Fibroblast of upper back skin (primary cell): ENCODE measurements around the gene PLPP7.
"Not testable (repeated sequence)": the region's sequence is repeated elsewhere in the genome, so short reads cannot be mapped to it uniquely, and the experiment has no call there.

Source experiments
- DNase-seq: peaks from one replicate; pipeline ENCODE4 v3.0.0-alpha.2; 2013

Gene PLPP7

GRCh38 chr9:131289301-131290035 is at the start of gene PLPP7:
PLPP7 (plus strand) TSS chr9:131289723; CDS start chr9:131289998, 275 bp downstream.
- peak; percentile 49 for DNase-seq

DNA sequence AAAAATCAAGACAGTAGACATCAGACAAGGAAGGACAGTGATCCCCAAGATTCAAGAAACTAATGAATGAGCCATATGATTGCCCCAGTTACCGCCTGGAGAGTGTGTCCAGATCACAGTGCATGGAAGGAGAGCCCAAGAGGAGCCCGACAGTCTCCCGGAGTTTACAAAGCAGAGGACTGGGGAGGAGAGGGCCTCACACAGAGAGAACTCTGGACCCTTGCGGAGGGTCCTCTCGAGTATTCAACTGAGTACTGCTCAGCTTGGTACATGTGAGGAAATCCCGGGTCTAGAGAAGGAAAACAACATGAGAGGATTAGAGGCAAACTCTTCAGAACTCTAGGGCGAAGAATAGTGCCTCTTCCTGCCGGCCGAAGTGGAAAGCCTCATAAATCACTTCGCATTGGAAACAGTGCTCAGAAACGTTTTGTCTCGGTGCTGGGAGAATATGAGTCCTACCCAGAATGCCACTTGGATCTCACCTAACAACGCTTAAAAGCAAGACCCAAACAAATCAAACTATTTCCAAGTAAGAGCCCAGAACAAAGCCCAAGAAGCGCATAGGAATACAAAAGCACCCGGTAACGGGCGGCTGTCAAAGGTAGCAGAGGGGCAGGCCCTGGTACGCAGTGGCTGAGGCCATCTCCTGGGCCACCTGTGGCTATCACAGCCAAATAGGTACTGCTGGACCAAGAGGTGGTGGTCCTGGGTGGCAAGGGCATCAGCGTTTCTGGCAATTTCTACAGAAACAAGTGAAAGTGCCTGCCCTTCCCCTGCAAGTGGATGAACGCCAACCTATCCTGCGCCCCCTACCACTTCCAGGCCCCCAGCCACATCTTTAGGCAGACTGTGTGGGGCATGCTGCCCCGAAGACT is 49.2 kb upstream of the PLPP7 start:
- DNase-seq = no peak

- not testable (repeated sequence) for DNase-seq
These were observed 45.2 kb upstream of the PLPP7 start for GRCh38 chr9:131244331-131244730.

DNA sequence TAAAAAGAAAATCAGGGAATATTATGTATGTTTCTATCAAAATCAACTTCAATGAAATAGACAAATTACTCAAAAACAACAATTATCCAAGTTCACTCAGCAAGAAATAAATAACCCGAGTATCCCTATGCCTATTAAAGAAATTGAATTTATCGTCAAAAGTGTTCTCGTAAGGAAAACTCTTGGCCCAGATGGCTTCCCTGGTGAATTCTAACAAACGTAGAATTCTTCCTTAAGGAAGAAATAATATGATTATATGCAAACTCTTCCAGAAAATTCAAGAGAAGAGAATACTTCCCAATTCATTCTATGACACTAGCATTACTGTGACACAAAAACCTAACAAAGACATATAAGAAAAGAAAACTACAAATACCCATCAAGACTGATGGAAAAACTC is 42.9 kb upstream of the PLPP7 start:
- no peak for DNase-seq

DNA sequence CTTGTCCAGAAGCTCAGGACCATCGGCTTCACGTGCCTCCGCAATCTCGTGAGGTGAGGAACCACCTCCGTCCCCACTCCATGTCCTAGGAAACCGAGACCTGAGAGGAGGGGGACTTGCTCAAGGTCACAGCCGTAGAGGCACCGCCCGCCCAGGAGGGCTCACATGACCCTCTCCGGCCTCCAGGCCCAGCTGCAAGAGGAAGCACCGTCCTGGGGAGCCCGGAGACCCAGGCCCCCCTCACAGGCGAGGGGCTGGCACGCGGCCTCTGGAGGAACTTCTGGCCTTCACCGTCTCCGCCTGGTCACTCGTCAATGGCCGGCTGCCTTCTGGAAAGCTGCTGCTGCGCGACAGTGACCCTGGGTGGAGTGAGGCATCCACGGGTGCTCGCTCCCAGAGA is 37.4 kb upstream of the PLPP7 start:
- DNase-seq = no peak

DNA sequence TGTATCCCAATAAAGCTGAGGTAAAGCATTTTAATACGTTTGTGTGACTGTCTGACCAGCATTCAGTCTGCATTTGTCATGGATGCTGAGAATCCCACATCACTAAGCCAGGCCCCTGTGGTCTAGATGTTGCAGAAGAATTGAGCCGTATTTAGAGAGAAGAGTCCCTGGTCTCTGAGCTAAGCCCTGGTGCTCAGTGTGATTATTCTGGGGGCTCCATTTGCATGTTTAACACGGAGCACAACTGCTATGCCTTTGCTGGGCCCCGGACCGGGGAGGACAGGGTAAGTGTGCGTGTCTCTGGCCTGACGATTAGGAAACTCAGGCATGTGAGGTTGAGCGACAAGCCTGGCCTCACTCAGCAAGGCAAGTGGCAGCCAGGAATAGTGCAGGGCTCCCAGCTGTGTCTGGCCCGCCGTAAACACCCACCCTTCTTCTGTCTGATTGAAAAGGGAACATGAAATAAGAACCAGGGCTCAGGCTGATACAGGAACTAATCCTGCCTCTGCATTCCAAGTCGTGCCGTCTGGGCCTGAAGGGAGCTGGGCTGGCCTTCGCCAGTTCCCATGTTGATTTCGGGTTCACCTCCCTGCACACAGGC is 35.5 kb upstream of the PLPP7 start:
- peak; percentile 77 for DNase-seq

DNA sequence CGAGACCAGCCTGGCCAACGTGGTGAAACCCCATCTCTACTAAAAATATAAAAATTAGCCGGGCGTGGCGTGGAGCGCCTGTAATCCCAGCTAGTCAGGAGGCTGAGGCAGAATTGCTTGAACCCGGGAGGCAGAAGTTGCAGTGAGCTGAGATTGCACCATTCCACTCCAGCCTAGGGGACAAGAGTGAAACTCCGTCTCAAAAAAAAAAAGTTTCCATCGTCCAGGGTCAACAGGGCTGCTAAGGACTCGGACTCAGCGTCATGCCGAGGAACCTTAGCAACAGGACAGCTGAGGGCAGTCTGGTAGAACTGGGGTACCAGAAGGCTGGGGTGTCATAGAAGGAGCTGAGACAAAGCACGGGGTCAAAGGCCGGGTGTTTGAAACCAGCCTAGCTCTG is 34.9 kb upstream of the PLPP7 start:
- no peak for DNase-seq

DNA sequence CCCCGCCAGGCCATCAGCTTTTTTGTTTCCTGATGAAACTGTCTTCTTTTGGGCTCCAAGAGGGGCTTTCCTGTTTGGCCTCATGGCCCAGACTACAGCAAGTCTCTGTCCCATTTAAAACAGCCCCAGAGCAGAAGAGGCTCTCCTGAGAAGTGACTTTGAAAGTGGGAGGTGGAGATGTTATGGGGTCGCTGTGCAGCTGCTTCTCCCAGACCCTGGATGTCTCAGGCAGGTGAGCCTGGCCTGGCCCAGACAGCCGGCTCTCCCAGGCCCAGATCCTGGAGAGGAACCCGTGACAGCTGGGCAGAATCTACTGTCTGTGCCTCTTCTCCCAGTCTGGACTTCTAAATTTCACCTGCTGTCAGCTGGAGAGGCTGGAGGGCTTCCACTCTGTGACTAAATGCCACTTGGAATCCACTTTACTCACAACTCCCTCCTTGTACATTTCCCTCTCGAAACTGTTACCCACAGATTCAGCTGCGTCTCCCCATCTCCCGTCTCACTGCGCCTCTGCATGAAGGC is 33.8 kb upstream of the PLPP7 start:
- DNase-seq = no peak

DNA sequence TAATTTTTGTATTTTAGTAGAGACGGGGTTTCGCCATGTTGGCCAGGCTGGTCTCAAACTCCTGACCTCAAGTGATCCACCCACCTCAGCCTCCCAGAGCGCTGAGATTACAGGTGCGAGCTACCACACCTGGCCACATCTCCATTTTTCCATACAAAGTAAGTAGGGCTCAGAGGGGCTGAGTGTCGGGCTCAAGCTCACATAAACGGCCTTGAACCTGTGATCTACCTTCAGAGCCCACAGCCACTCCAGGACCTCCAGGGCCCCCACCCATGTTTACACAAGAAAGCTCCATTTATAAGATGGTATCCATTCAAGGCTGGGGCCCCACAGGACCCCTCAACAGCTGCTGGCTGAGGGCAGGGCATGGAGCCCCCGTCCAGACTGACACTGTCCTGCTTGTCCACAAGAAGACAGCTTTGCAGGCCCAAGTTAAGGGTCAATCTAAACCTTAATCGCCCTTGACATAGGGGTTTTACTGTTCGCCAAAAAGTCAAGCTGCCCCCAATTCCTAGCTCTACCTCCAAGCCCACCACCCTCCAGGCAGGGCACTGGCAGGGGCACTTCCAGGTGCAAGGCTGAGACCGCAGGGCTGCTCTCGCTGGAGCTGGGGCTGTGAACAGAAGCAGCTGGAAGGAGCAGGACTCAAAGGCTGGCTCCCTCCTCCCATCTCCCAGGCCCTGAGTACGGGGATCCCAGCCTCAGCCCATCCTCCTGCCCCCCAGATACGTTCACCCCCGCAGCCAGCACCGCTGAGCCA is 32.1 kb upstream of the PLPP7 start:
- no peak for DNase-seq

DNA sequence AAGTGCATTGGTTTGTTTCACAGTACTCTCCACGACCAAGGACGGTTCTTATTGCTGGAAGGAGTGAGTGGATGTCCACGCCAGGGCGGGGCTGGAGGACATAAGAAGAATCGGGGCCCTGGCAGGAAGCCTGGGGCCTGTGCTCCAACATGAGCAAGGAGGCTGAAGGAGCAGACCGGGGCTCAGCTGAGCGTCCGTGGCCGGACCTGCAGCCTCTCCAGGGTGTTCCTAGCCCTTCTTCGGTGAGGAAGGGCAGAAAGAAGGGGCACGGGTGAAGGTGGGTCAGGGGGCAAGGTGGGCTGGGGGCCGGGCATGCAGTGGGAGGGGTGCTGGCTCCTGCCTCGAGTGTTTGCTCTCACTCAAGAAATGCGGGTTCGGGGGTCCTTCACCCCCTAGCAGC is 31.3 kb upstream of the PLPP7 start:
- DNase-seq = no peak

DNA sequence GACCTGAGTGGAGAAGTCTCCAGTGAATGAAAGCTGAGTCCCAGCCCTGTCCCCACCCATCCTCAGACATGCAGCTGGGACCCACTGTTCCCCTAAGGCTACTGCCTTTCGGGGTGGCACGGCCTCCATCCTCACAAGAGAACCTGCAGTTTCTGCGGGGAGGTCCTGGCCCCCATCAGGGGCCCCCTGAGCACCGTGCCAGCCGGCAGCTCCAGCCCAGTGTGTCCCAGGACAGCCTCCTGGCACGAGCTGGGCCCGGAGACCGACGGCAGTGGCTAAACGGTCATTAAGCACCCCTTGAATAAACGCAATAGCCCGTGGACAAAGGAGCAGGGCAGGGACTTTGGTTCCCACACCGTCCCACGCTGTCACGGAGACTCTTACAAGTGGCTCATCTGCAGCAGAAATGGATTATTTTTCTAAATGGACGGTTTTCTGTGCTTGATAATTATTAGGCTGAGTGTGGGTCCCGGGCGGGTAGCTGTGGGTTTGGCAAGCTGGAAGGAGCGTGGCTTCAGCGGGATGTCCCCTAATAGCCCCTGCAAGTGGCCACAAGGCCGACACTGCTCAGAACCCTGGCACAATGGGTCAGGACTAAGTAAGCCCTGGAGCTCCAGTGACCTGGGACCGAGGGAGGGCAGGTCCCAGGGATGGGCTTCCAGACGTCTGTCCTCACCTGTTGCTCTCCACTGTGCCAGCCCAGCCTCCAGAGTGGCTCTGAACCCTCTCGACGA is 30.7 kb upstream of the PLPP7 start:
- DNase-seq = no peak

DNA sequence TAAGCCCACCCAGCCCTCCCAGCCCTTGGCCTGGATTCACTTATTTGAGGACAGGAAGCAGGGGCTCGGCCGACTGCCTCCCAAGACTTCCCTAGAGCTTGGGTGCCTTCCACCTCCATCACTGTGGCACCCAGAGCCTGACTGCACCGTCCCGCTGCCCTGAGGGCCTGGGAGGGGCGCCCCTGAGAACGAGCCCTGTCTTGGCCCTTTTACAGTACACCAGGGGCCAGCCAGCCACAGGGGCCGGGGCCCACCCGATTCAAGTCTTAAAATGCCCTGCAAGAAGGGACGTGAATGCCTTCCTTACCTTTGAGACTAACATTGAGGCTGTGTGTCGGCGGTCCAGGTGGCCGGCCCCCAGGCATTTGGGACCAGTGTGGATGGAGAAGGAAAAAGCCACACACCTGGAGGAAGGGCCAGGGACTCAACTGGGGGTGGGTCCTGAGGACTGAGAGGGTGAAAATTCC is 30.1 kb upstream of the PLPP7 start:
- DNase-seq = no peak

DNA sequence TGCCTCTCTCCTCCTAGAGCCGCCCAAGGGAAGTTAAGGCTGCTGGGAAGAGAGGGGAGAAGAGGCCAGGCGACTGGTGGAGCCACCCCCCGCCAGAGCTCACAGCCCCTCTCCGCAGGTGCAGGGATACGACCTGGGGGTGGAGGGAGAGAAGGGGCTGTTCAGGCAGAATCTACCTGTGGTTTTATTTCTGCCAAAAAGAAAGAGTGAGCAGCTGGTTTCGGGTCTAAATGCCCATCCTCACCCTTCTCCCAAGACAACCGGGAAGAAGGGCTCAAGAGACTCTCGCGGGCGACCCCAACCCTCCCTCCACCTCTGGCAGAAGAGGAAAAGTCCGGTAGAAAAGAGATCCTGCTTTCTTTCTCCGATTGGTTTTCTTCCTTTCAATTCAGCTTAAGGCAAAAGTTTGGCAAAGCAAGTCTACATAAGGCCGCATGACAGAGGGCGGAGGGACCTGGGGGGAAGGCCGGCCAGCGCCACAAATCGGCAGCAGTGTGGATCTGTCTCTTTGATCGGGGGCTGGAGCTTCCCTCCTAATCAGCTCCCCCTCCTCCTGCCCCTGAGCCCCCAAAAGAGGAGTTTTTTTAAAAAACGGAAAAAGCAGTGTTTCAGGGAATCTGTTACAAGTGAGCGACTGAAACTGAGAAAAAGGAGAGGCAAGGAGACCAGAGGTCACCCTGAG is 29.5 kb upstream of the PLPP7 start:
- DNase-seq = no peak

GRCh38 chr9:131260751-131261452 is 28.6 kb upstream of the PLPP7 start:
- DNase-seq = no peak

- DNase-seq = no peak
These were observed 27.0 kb upstream of the PLPP7 start for GRCh38 chr9:131262327-131263032.

- DNase-seq = not testable (repeated sequence)
These were observed 26.5 kb upstream of the PLPP7 start for GRCh38 chr9:131263033-131263343.

DNA sequence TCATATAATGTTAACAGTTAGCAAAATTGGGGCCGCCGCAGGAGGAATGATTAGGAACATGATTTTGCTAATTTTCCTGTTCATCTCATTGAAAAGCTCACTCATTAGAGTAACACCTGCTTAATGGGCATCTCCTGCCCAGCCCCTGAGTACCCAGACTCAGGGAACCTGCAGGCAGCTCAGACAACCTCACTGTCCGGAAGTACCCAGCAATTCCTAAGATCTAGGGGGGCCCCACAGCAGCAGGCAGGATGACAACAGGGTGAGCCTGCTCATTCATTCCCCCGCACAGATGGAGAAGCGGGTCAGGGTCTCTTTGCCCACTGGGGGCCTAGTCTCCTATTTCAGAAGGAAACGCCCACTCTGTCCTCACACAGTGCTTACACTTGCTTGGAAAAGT is 25.8 kb upstream of the PLPP7 start:
- DNase-seq = no peak

- DNase-seq = no peak
These were observed 25.3 kb upstream of the PLPP7 start for GRCh38 chr9:131264231-131264630.

DNA sequence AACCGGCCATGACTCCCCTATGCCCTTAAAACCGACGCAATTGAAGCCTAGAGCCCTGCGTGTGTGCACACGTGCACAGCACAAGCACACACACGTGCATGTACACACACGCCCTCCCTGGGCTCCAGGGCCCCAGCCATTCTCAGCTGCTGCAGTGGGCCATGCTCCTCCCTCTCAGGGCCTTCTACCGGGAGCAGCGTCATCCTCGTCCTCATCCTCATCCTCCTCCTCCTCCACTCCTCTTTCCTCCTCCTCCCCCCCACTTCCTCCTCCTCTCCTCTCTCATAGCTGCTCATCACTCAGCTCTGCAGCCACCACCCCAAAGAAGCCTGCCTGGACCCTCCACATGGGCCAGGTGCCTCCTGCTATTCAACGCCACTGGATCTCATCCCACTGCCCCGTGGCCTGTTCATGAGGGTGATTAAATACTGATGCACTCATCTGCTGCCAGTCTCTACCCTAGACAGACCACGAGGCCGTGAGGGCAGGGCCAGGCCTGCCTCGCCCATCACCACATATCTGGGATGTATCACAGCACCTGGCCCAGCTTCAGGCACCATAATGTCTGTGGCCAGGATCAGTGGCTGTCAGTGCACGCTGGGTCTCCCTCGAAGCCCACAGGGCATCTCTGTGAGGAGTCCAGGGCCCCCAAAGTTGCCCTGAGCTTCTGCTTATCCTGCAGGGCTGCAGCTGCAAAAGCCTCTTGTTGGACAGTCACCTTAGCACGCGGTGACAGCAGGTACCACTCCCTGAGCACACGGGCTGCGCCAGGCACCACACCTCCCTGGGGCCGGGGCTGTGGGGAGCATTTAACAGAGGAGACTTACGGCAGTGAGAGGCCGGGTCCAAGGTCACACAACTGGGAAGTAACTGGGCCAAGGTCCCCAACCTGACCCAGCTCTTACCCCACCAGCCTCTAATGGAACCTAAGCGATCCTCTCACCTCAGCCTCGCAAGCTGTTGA is 23.0 kb upstream of the PLPP7 start:
- no peak for DNase-seq
